GM12872 (cell line): ENCODE data around the gene MAPRE2.

Experiments used
- CTCF ChIP-seq: IDR thresholded peaks from 3 replicates; pipeline ENCODE4 v1.5.1; 2011; ENCODE audit warnings: low read depth, mild to moderate bottlenecking, low read length, moderate library complexity; ENCODE audit not compliant: insufficient read depth

Gene MAPRE2

GRCh38 chr18:35040988-35041814, at the start of gene MAPRE2:
Gene MAPRE2, plus strand, starts transcription at chr18:35041413. Its CDS starts 127 bp downstream, at chr18:35041540.
- no peak for TF ChIP-seq CTCF

GRCh38 chr18:34991561-34991960, 49.7 kb upstream of the MAPRE2 start:
- no peak for TF ChIP-seq CTCF

- TF ChIP-seq CTCF = no peak
Observed at GRCh38 chr18:34993289-34993688, 47.9 kb upstream of the MAPRE2 start.

- no peak for TF ChIP-seq CTCF
Observed at GRCh38 chr18:34995746-34996145, 45.5 kb upstream of the MAPRE2 start.

- no peak for TF ChIP-seq CTCF
Observed at GRCh38 chr18:34998661-34999060, 42.6 kb upstream of the MAPRE2 start.

GRCh38 chr18:34999756-35000289, 41.4 kb upstream of the MAPRE2 start:
- no peak for TF ChIP-seq CTCF

- TF ChIP-seq CTCF = no peak
Observed at GRCh38 chr18:35000457-35000856, 40.8 kb upstream of the MAPRE2 start.
